GM18858 (cell line): Measurements from ENCODE around the gene CTBS.
"Not testable (repeated sequence)": the region's sequence is repeated elsewhere in the genome, so short reads cannot be mapped to it uniquely, and the experiment has no call there.

ENCODE experiments used
- ATAC-seq: cut with Tn5 transposase; IDR thresholded peaks from one replicate; pipeline ENCODE4 v1.9.1; 2021; ENCODE audit not compliant: unreplicated experiment

CTBS gene

GRCh38 chr1:84507887-84508286, 66.4 kb downstream of the CTBS start:
- ATAC-seq: not testable (repeated sequence)

- ATAC-seq: no peak
Observed at GRCh38 chr1:84506729-84507453, 67.3 kb downstream of the CTBS start.

GRCh38 chr1:84506002-84506728, 68.1 kb downstream of the CTBS start, which contains the start of the genes GNG5 and SPATA1:
TSS of gene GNG5 (minus strand) at chr1:84506581. CDS start at chr1:84506091, 490 bp downstream.
TSS of gene SPATA1 (plus strand) at chr1:84506386. CDS start at chr1:84516360, 9,974 bp downstream.
- peak; percentile 64 for ATAC-seq

- ATAC-seq: peak; percentile 10
Observed at GRCh38 chr1:84505493-84506001, 68.7 kb downstream of the CTBS start.

GRCh38 chr1:84504580-84505492, 69.4 kb downstream of the CTBS start:
- ATAC-seq: no peak

- ATAC-seq: no peak
Observed at GRCh38 chr1:84502927-84503326, 71.3 kb downstream of the CTBS start.
